Activated T-helper 9 cell treated with anti-CD3 and anti-CD28 coated beads, Interleukin-2, amount 50 U/mL, for 16 hours (primary cell): Measurements from ENCODE around the gene FCRL5.
"Not testable (repeated sequence)": the region's sequence is repeated elsewhere in the genome, so short reads cannot be mapped to it uniquely, and the experiment has no call there.

ENCODE experiments used
- DNase-seq: peaks from one replicate; pipeline ENCODE4 v3.0.0-alpha.2; 2020; ENCODE audit warnings: low read depth

FCRL5 gene

GRCh38 chr1:157551694-157552693, at the start of gene FCRL5:
Gene FCRL5 (minus strand): TSS chr1:157552515. CDS start chr1:157552362, 153 bp downstream.
- DNase-seq: no peak

- DNase-seq: no peak
Observed at GRCh38 chr1:157600236-157600635, 47.9 kb upstream of the FCRL5 start.

DNA sequence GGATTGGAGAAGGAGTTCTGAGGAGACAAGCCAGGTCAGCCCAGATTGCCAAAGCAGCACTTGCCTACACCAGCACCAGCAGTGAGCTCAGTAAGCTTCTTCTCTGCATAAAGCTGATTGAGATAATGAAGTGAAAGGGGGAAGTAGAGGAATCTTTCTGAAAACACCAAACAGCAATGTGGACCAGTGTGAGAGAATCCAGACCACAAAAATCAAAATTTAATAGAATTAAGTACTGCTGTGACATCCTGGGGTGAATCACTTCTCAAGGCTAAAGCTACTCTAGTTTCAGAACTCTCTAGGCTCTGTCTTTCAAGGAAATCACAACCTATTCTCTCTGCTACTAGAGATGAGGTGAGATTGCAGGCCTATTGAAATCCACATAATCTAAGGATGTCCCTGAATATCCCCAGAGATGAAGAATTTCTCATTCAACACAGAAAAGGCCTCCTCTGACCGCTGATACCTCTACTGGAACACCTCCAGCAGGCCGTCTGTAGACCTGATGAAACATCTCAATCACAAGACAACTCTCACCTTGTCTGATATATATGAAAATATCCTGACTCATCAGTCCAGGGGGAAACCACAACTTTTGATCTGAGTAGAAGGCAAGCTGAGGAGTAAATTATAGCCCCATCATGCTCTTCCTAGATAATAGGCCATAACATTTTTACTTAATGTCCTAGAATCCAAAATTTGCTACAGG, 45.8 kb upstream of the FCRL5 start, which contains the start of gene FCRL4:
Gene FCRL4, minus strand, starts transcription at position 127 of the 709 bp plus-strand sequence. CDS start 141 bp downstream, outside the sequence.
- DNase-seq: no peak

DNA sequence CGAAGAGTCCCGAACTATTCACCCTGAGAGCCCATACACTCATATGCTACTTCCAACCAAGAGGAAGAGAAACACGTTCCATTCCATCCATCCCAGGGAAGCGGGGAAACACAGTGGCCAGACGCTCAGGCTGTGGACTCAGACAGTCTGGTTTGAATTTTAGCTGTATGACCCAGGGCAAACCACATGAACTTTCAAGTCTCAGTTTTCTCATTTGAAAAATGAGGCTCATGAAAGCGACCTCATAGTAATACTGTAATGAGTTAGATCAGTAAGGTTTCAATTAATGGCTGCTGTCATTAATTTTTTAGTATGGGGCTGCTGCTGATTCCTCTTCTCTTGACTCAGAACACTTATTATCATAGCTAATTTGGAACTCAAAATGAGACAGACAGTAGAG, 44.1 kb upstream of the FCRL5 start:
- DNase-seq: no peak

GRCh38 chr1:157595356-157595755, 43.0 kb upstream of the FCRL5 start:
- no peak for DNase-seq

DNA sequence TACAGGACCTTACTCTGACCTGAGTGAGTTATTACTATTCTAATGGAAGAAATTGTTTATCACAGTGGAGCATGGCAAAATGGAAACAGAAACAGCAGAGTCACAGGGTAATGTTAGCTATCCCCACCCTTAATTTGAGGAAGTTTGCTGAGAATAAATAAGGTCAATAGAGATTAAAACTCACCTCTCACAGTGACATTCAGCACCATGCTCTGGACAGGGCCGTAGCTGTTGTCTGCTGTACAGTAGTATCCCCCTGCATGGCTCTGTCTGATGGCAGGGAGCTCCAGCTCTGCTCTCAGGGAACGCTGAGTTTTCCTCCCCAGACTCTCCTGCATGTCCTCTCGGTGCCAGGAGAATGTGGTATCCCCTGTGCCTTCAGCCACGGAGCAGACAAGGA, 33.7 kb upstream of the FCRL5 start:
- no peak for DNase-seq

GRCh38 chr1:157584503-157584902, 32.2 kb upstream of the FCRL5 start:
- DNase-seq: no peak

DNA sequence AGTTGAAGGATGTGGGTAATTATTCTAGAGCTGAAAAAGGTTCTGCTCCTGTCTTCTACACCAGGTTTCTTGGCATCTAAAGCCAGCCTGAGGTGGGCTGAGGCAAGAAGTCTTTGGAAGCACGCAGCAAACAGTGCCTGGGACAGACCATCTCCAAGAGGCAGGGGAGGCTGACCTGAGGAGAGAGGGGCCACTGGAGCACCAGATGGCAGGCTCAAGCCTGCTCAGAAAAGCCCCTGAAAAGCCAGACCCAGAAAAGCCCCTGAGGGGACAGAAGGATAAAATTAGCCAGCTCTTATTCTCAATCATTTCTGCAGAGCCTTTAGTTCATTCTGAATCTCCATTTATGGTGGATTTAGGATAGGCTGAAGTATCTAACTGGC, 28.5 kb upstream of the FCRL5 start:
- no peak for DNase-seq

GRCh38 chr1:157580179-157580827, 28.0 kb upstream of the FCRL5 start:
- DNase-seq: no peak

GRCh38 chr1:157577420-157577819, 25.1 kb upstream of the FCRL5 start:
- no peak for DNase-seq

DNA sequence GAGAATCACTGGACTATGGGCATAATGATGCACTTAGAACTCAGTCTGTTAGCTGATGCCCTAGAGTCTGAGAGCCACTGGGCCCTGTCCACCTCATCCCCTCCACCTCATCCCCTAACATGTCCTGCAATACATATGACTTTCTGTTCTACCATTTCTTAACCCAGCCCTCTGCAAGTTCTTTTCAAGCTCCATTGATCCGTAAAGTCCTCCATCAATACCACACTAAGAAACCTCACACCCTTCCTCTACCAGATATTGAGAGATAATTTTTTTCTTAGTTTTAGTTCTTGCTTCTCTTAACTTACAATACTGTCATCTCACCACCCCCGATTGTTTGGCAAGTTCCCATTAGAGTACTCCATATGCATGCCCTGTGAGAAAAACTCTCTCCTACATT, 23.4 kb upstream of the FCRL5 start:
- no peak for DNase-seq

GRCh38 chr1:157574836-157575235, 22.5 kb upstream of the FCRL5 start:
- no peak for DNase-seq

- DNase-seq: no peak
Observed at GRCh38 chr1:157566484-157567300, 14.4 kb upstream of the FCRL5 start.

DNA sequence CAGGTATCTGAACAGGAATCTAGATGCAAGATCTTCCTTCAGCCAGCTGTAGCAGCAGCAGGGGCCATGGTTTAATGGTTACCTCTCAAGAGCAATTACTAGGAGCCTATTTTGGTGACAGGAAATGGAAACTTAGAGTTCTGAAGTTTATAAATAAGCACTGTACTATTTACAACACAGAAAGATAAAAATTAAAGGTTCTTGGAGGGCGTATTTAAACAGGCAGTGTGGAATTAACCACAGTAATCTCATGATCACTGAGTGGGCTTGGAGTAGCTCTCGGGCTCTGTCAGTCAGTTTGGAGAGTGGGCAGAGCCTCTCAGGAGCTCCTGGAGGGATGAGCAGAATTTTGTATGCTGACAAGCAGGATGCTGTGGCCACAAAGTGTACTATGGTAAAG, 10.2 kb upstream of the FCRL5 start:
- no peak for DNase-seq

DNA sequence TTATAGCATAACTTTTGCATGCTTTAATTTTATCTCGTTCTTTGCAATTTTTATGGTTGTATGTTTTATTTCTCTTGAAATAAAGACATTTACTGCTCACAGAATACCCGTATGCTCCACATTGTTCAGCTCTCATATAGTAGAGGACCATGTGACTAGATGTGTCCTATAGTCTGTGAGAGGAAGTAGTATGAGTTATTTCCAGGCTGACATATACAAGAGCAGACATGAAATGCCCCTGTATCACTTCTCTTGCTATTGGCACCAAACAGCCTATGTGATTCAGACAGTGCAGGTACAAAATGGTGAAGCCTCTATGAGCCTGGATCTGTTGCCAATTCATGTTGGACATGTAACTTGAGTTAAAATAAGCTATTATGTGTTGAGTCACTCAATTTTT, 5.8 kb upstream of the FCRL5 start:
- no peak for DNase-seq

- DNase-seq: not testable (repeated sequence)
Observed at GRCh38 chr1:157548081-157548480, 4.2 kb downstream of the FCRL5 start.

GRCh38 chr1:157542676-157543075, 9.6 kb downstream of the FCRL5 start:
- no peak for DNase-seq

DNA sequence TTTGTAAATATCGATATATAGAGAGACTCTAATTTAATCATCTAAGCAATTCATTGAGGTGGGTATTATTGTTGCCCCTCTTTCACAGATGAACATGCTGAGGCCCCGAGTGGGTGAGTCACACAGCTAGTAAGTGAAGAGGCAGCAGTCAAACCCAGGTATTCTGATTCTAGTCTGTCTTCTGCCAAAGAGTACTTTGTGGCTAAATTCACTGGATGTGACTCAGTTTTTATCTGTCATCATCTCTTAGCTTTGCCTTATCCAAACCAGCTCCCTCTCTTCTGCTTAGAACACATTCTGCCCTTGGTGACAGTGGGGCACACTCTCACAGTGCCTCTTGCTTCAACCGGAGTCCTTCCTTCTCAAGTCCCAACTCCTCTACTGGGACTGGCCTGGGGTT, 11.5 kb downstream of the FCRL5 start:
- DNase-seq: no peak

- no peak for DNase-seq
Observed at GRCh38 chr1:157540160-157540748, 12.1 kb downstream of the FCRL5 start.

DNA sequence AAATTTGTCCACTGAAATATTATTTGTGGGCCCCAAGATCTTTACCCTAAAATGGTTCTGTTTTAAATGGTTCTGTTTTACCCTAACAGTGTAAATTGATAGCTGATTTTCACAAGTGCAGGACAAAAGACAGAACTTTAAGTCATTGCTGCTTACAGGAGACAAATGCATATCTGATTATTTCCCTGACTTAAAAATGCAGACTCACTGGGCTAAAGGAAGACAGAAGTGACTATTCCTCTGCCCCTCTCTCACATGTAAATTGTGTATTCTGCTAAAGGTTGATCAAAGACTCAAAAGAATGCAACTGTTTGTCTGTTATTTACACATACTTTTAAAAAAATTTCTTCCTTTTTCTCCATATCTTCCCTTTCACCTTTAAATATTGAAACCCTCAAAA, 12.7 kb downstream of the FCRL5 start:
- DNase-seq: no peak

DNA sequence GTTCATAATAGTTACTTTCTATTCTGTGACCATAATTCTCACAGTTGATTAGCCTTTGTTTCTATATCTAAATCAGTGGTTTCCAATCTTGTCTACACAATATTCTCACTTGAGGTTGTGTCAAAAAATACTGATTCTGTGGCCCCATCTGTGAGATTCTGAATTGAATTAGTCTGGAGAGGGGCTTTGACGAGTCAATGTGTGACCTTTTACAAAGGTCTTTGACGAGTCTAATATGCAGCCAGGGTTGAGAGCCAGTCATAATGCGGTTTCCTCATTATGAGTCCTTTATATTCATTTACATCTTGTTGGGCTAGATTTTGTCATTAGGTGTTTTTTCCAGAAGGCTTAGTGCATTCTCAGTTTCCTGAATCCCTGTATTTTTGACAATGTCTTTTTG, 19.7 kb downstream of the FCRL5 start:
- no peak for DNase-seq
